GM19239 (cell line): ENCODE measurements around the gene MED26.
A peak's percentile ranks its signal among the peaks of the same experiment; 100 is the strongest.
"Not testable (repeated sequence)": the region's sequence is repeated elsewhere in the genome, so short reads cannot be mapped to it uniquely, and the experiment has no call there.

ENCODE experiments used
- DNase-seq: peaks from one replicate; pipeline ENCODE4 v3.0.0; 2011; ENCODE audit warnings: low spot score; ENCODE audit not compliant: insufficient read length
- FAIRE-seq: peaks from 2 replicates; lab custom pipeline; 2011; peaks lifted over from hg19 to GRCh38; lab: Jason Lieb, UNC

The MED26 gene

GRCh38 chr19:16548956-16549355 is 79.0 kb downstream of the MED26 start:
- FAIRE-seq: no peak
- no peak for DNase-seq

GRCh38 chr19:16544473-16545231 is 83.4 kb downstream of the MED26 start:
- no peak for FAIRE-seq
- no peak for DNase-seq

GRCh38 chr19:16543734-16544133 is 84.3 kb downstream of the MED26 start:
- not testable (repeated sequence) for DNase-seq, FAIRE-seq

GRCh38 chr19:16542910-16543472 is 85.0 kb downstream of the MED26 start:
- FAIRE-seq: no peak
- no peak for DNase-seq

GRCh38 chr19:16542045-16542909 is 85.7 kb downstream of the MED26 start, which contains the start of gene CHERP:
Gene CHERP, minus strand, starts transcription at chr19:16542437. Its CDS starts 59 bp downstream, at chr19:16542378.
- DNase-seq: peak; percentile 95
- peak; percentile 82 for FAIRE-seq

- no peak for FAIRE-seq
- DNase-seq: no peak
Observed at GRCh38 chr19:16541526-16542044, 86.4 kb downstream of the MED26 start.

- FAIRE-seq (no peak), DNase-seq (no peak)
Observed at GRCh38 chr19:16540948-16541347, 87.1 kb downstream of the MED26 start.

GRCh38 chr19:16537111-16537510 is 90.9 kb downstream of the MED26 start:
- DNase-seq (no peak), FAIRE-seq (no peak)

GRCh38 chr19:16536130-16536529 is 91.9 kb downstream of the MED26 start:
- FAIRE-seq (no peak), DNase-seq (no peak)

GRCh38 chr19:16535381-16535780 is 92.6 kb downstream of the MED26 start:
- no peak for FAIRE-seq
- DNase-seq: no peak

- FAIRE-seq (no peak), DNase-seq (no peak)
Observed at GRCh38 chr19:16532440-16533234, 95.4 kb downstream of the MED26 start.

GRCh38 chr19:16531380-16531669 is 96.7 kb downstream of the MED26 start:
- DNase-seq: no peak
- no peak for FAIRE-seq

- no peak for FAIRE-seq
- DNase-seq: no peak
Observed at GRCh38 chr19:16530540-16531379, 97.2 kb downstream of the MED26 start.

GRCh38 chr19:16529466-16530144 is 98.4 kb downstream of the MED26 start:
- FAIRE-seq (no peak), DNase-seq (no peak)

- FAIRE-seq (no peak), DNase-seq (no peak)
Observed at GRCh38 chr19:16527971-16528521, 100.0 kb downstream of the MED26 start.

GRCh38 chr19:16527334-16527935 is 100.6 kb downstream of the MED26 start:
- FAIRE-seq: no peak

GRCh38 chr19:16525751-16526481 is 102.1 kb downstream of the MED26 start:
- DNase-seq (no peak), FAIRE-seq (no peak)

More at GRCh38 chr19:16527334-16527935, 100.6 kb downstream of the MED26 start:
- no peak for DNase-seq
